NCI-H524 (cell line): ENCODE measurements around the gene SEZ6L.
A peak's percentile ranks its signal among the peaks of the same experiment; 100 is the strongest.

Experiments
- DNase-seq, 2 experiments: peaks; one replicate each; lab custom pipeline; 2025; lab: John Stamatoyannopoulos, UW

The SEZ6L gene

GRCh38 chr22:26245001-26245400, 75.7 kb downstream of the SEZ6L start:
- DNase-seq: peak in 1 of 2 experiments; percentile 11

GRCh38 chr22:26246552-26246951, 77.3 kb downstream of the SEZ6L start:
- DNase-seq: no peak

GRCh38 chr22:26251869-26252268, 82.6 kb downstream of the SEZ6L start:
- no peak for DNase-seq

- no peak for DNase-seq
Observed at GRCh38 chr22:26259510-26259909, 90.2 kb downstream of the SEZ6L start.

- DNase-seq: no peak
Observed at GRCh38 chr22:26264162-26264561, 94.9 kb downstream of the SEZ6L start.

- no peak for DNase-seq
Observed at GRCh38 chr22:26265281-26265680, 96.0 kb downstream of the SEZ6L start.

- no peak for DNase-seq
Observed at GRCh38 chr22:26265909-26266308, 96.6 kb downstream of the SEZ6L start.

GRCh38 chr22:26267856-26268255, 98.6 kb downstream of the SEZ6L start:
- DNase-seq: no peak

GRCh38 chr22:26269572-26269971, 100.3 kb downstream of the SEZ6L start:
- no peak for DNase-seq

- DNase-seq: no peak
Observed at GRCh38 chr22:26271427-26271826, 102.2 kb downstream of the SEZ6L start.

GRCh38 chr22:26273011-26273675, 103.9 kb downstream of the SEZ6L start:
- DNase-seq: no peak

GRCh38 chr22:26276529-26277160, 107.4 kb downstream of the SEZ6L start:
- DNase-seq: no peak

GRCh38 chr22:26281941-26282340, 112.7 kb downstream of the SEZ6L start:
- no peak for DNase-seq

GRCh38 chr22:26283330-26283729, 114.1 kb downstream of the SEZ6L start:
- DNase-seq: no peak

GRCh38 chr22:26285632-26286031, 116.4 kb downstream of the SEZ6L start:
- no peak for DNase-seq

GRCh38 chr22:26286091-26286820, 117.0 kb downstream of the SEZ6L start:
- no peak for DNase-seq

- no peak for DNase-seq
Observed at GRCh38 chr22:26287382-26288225, 118.3 kb downstream of the SEZ6L start.

- DNase-seq: no peak
Observed at GRCh38 chr22:26289611-26290101, 120.4 kb downstream of the SEZ6L start.

GRCh38 chr22:26291940-26292666, 122.8 kb downstream of the SEZ6L start:
- no peak for DNase-seq

- no peak for DNase-seq
Observed at GRCh38 chr22:26292667-26292995, 123.4 kb downstream of the SEZ6L start.

GRCh38 chr22:26295563-26296126, 126.4 kb downstream of the SEZ6L start:
- no peak for DNase-seq
